Liver (tissue), 9 donors: ENCODE measurements around the gene LRRC2. TPM values are rescaled to one million over a fixed set of nuclear protein-coding genes. Genes with fewer than 3 reads are reported as not detected.
"Not testable (repeated sequence)": the region's sequence is repeated elsewhere in the genome, so short reads cannot be mapped to it uniquely, and the experiment has no call there.

Experiments used
- DNase-seq: peaks from one replicate; pipeline ENCODE4 v3.0.0-alpha.2; 2017; ENCODE audit warnings: low spot score
- H3K27ac ChIP-seq, 2 donors: one replicate each; pipeline ENCODE4 v1.7.0; 2013; ENCODE audit warnings: inconsistent platforms in 2 of 2, low read length in 2 of 2, control low read depth in 1 of 2, low read depth in 1 of 2, mild to moderate bottlenecking in 1 of 2
- H3K27me3 ChIP-seq, 4 donors: one replicate each; pipeline versions ENCODE4 v1.6.1 to v1.7.0; 2013; ENCODE audit warnings: low read length in 3 of 4, inconsistent platforms in 1 of 4, mild to moderate bottlenecking in 1 of 4, moderate library complexity in 1 of 4; ENCODE audit not compliant: control insufficient read depth in 4 of 4, insufficient read depth in 4 of 4
- H3K36me3 ChIP-seq, 4 donors: one replicate each; pipeline versions ENCODE4 v1.6.1 to v1.7.0; 2013; ENCODE audit warnings: low read length in 3 of 4, mild to moderate bottlenecking in 3 of 4, low read depth in 1 of 4, moderate library complexity in 1 of 4; ENCODE audit not compliant: control insufficient read depth in 4 of 4, insufficient read depth in 3 of 4
- H3K4me1 ChIP-seq, 4 donors: one replicate each; pipeline versions ENCODE4 v1.6.1 to v1.7.0; 2013; ENCODE audit warnings: low read length in 3 of 4, mild to moderate bottlenecking in 3 of 4, moderate library complexity in 1 of 4; ENCODE audit not compliant: control insufficient read depth in 4 of 4, insufficient read depth in 4 of 4
- H3K4me3 ChIP-seq, 3 donors: one replicate each; pipeline versions ENCODE4 v1.6.1 to v1.7.0; 2013; ENCODE audit warnings: low read length in 3 of 3, control low read depth in 1 of 3, low read depth in 1 of 3, mild to moderate bottlenecking in 1 of 3
- H3K9ac ChIP-seq, 2 donors: one replicate each; pipeline ENCODE4 v1.7.0; 2013; ENCODE audit warnings: low read length in 2 of 2, mild to moderate bottlenecking in 2 of 2, moderate library complexity in 2 of 2, control low read depth in 1 of 2, low read depth in 1 of 2
- H3K9me3 ChIP-seq, 4 donors: one replicate each; pipeline versions ENCODE4 v1.6.1 to v1.7.0; 2013; ENCODE audit warnings: low read length in 3 of 4; ENCODE audit not compliant: control insufficient read depth in 4 of 4
- FOXA1 ChIP-seq: IDR thresholded peaks from 2 replicates; pipeline ENCODE4 v1.6.1; 2016; ENCODE audit warnings: antibody characterized with exemption
- HNF4A ChIP-seq, 2 donors: conservative IDR thresholded peaks; 2 replicates each; pipeline ENCODE4 v1.6.1; 2016; ENCODE audit warnings: antibody characterized with exemption in 2 of 2, mild to moderate bottlenecking in 2 of 2
- JUND ChIP-seq, 2 donors: IDR thresholded peaks; 2 replicates each; pipeline ENCODE4 v1.6.1; 2016; ENCODE audit warnings: antibody characterized with exemption in 2 of 2
- NR2F2 ChIP-seq: IDR thresholded peaks from 2 replicates; pipeline ENCODE4 v1.6.1; 2016; ENCODE audit warnings: antibody characterized with exemption
- RAD21 ChIP-seq, 2 donors: IDR thresholded peaks; 2 replicates each; pipeline ENCODE4 v1.6.1; 2016; ENCODE audit warnings: antibody characterized with exemption in 2 of 2, mild to moderate bottlenecking in 2 of 2
- RXRA ChIP-seq, 2 donors: IDR thresholded peaks; 2 replicates each; pipeline ENCODE4 v1.6.1; 2017 to 2018; ENCODE audit warnings: antibody characterized with exemption in 2 of 2, mild to moderate bottlenecking in 1 of 2
- SP1 ChIP-seq: IDR thresholded peaks from 2 replicates; pipeline ENCODE4 v1.6.1; 2018; ENCODE audit warnings: antibody characterized with exemption, mild to moderate bottlenecking
- TAF1 ChIP-seq: conservative IDR thresholded peaks from 2 replicates; pipeline ENCODE4 v1.6.1; 2016; ENCODE audit warnings: antibody characterized with exemption, mild to moderate bottlenecking
- YY1 ChIP-seq: IDR thresholded peaks from 2 replicates; pipeline ENCODE4 v1.6.1; 2016; ENCODE audit warnings: antibody characterized with exemption, mild to moderate bottlenecking
- WGBS: extraction: QIAGEN DNeasy Blood & Tissue Kit; methylation state at CpG from one replicate; pipeline ENCODE4 v1.1.7; 2013; 5-methylcytosine and 5-hydroxymethylcytosine counted together
- polyA plus RNA-seq, 2 donors: library from polyadenylated mRNA; stranded (reverse) in 1 of 2; unstranded in 1 of 2; fragments of 200-250 nt in 1 of 2; fragments of >200 nt in 1 of 2; fragmentation: Nextera tagmentation in 1 of 2; extraction: Ambion mirVana in 1 of 2; gene quantifications; one replicate each; pipeline versions ENCODE4 v1.2.1 to v1.2.3, GENCODE V29; 2013 to 2015
- total RNA-seq, 2 donors: library from RNA; depleted of rRNA; stranded (reverse); fragments of >200 nt; gene quantifications; one replicate each; pipeline ENCODE4 v1.2.3, GENCODE V29; 2014
- TF ChIP-seq, protein P1 (sequence below): IDR thresholded peaks from 2 replicates; pipeline ENCODE4 v1.6.1; 2016; ENCODE audit warnings: antibody characterized with exemption
- TF ChIP-seq, protein P2 (sequence below): IDR thresholded peaks from 2 replicates; pipeline ENCODE4 v1.6.1; 2016; ENCODE audit warnings: antibody characterized with exemption, mild to moderate bottlenecking
- TF ChIP-seq, protein P3 (sequence below): fragments of 150-350 bp; IDR thresholded peaks from 2 replicates; pipeline ENCODE4 v1.5.1; 2017; ENCODE audit warnings: improper control_type of control experiment, low read depth, low read length; ENCODE audit not compliant: missing input control
- TF ChIP-seq, protein P4 (sequence below): IDR thresholded peaks from 2 replicates; pipeline ENCODE4 v1.6.1; 2016; ENCODE audit warnings: antibody characterized with exemption
- TF ChIP-seq, protein P5 (sequence below): IDR thresholded peaks from 2 replicates; pipeline ENCODE4 v1.6.1; 2016; ENCODE audit warnings: antibody characterized with exemption
- donor health status: healthy.
- donor health status: healthy.
- donor health status: healthy.
- donor health status: healthy.
- donor health status: healthy.

Gene LRRC2
- total and polyA plus RNA-seq, 4 donors = 0.93 to 7.6 (median 4.2) TPM

DNA sequence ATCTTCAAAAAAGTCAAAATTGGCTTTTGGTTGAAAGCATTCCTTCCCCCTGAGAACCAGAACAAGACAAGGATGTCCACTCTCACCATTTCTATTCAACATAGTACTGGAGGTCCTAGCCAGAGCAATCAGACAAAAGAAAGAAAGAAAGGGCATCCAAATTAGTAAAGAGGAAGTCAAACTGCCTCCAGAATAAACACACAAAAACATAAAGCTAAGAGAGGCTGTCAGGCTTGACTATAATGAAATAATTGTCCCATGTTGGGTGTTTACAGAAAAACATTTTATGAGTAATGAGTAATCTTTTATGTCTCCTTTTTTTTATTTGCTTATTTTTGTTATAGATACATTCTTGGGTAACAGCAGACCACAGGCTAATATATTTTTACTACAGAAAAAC lies 27.9 kb upstream of the LRRC2 start:
- H3K9me3 ChIP-seq = no peaks in the 10 kb centered on the region
- no peak overlapping the region for H3K27ac ChIP-seq
- no peak overlapping the region for H3K4me3 ChIP-seq
- DNase-seq = no peak
- H3K9ac ChIP-seq = no peak overlapping the region
- H3K27me3 ChIP-seq = no peaks in the 10 kb centered on the region
- no peaks in the 10 kb centered on the region for H3K4me1 ChIP-seq
- no peak for TF ChIP-seq YY1
- no peak for TF ChIP-seq JUND (IDR thresholded peaks at IDR 0.05)
- TF ChIP-seq TAF1 = no peak
- no peak for TF ChIP-seq HNF4A (conservative IDR thresholded peaks at IDR 0.05)
- TF ChIP-seq SP1 = no peak
- TF ChIP-seq FOXA1 = no peak
- TF ChIP-seq RXRA (IDR thresholded peaks at IDR 0.05) = no peak
- no peak for TF ChIP-seq RAD21 (IDR thresholded peaks at IDR 0.05)
- TF ChIP-seq, protein P1, sequence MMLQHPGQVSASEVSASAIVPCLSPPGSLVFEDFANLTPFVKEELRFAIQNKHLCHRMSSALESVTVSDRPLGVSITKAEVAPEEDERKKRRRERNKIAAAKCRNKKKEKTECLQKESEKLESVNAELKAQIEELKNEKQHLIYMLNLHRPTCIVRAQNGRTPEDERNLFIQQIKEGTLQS = no peak
- TF ChIP-seq NR2F2 = no peak
- TF ChIP-seq, protein P2, sequence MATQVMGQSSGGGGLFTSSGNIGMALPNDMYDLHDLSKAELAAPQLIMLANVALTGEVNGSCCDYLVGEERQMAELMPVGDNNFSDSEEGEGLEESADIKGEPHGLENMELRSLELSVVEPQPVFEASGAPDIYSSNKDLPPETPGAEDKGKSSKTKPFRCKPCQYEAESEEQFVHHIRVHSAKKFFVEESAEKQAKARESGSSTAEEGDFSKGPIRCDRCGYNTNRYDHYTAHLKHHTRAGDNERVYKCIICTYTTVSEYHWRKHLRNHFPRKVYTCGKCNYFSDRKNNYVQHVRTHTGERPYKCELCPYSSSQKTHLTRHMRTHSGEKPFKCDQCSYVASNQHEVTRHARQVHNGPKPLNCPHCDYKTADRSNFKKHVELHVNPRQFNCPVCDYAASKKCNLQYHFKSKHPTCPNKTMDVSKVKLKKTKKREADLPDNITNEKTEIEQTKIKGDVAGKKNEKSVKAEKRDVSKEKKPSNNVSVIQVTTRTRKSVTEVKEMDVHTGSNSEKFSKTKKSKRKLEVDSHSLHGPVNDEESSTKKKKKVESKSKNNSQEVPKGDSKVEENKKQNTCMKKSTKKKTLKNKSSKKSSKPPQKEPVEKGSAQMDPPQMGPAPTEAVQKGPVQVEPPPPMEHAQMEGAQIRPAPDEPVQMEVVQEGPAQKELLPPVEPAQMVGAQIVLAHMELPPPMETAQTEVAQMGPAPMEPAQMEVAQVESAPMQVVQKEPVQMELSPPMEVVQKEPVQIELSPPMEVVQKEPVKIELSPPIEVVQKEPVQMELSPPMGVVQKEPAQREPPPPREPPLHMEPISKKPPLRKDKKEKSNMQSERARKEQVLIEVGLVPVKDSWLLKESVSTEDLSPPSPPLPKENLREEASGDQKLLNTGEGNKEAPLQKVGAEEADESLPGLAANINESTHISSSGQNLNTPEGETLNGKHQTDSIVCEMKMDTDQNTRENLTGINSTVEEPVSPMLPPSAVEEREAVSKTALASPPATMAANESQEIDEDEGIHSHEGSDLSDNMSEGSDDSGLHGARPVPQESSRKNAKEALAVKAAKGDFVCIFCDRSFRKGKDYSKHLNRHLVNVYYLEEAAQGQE = no peak
- TF ChIP-seq, protein P3, sequence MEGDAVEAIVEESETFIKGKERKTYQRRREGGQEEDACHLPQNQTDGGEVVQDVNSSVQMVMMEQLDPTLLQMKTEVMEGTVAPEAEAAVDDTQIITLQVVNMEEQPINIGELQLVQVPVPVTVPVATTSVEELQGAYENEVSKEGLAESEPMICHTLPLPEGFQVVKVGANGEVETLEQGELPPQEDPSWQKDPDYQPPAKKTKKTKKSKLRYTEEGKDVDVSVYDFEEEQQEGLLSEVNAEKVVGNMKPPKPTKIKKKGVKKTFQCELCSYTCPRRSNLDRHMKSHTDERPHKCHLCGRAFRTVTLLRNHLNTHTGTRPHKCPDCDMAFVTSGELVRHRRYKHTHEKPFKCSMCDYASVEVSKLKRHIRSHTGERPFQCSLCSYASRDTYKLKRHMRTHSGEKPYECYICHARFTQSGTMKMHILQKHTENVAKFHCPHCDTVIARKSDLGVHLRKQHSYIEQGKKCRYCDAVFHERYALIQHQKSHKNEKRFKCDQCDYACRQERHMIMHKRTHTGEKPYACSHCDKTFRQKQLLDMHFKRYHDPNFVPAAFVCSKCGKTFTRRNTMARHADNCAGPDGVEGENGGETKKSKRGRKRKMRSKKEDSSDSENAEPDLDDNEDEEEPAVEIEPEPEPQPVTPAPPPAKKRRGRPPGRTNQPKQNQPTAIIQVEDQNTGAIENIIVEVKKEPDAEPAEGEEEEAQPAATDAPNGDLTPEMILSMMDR = no peak
- TF ChIP-seq, protein P4, sequence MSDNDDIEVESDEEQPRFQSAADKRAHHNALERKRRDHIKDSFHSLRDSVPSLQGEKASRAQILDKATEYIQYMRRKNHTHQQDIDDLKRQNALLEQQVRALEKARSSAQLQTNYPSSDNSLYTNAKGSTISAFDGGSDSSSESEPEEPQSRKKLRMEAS = no peak
- no peaks in the 10 kb centered on the region for H3K36me3 ChIP-seq

DNA sequence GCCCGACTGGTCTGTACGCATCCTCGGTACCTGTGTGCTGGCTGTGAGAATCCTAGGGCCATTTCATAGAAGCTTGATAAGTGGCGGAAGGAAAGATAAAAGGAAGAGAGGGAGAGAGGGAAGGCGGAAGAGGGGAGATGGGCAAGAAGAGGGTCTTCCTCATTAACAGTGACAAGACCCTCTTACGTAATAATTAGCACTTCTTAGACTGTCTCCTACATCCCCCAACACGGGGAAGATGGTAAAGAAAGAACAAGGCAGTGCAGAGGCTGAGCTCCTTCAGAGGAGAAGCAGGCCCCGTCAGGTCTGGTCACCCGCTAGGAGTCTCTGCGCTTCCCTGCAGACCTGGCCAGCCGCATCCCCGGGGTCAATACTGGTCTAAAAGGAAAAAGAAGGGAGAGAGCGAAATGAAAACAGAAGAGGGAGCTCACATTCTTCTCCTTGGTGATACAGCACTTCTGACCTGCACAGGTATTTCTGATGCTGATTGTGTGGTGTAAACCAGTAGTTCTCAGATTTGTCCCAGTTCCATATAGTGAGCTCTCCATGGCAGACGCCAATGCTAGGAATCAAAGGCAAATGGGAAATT lies 27.3 kb upstream of the LRRC2 start:
- no peak for DNase-seq
- TF ChIP-seq, protein P5, sequence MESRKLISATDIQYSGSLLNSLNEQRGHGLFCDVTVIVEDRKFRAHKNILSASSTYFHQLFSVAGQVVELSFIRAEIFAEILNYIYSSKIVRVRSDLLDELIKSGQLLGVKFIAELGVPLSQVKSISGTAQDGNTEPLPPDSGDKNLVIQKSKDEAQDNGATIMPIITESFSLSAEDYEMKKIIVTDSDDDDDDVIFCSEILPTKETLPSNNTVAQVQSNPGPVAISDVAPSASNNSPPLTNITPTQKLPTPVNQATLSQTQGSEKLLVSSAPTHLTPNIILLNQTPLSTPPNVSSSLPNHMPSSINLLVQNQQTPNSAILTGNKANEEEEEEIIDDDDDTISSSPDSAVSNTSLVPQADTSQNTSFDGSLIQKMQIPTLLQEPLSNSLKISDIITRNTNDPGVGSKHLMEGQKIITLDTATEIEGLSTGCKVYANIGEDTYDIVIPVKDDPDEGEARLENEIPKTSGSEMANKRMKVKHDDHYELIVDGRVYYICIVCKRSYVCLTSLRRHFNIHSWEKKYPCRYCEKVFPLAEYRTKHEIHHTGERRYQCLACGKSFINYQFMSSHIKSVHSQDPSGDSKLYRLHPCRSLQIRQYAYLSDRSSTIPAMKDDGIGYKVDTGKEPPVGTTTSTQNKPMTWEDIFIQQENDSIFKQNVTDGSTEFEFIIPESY = no peak
- peak in 1 of 2 donors; percentile 27 for TF ChIP-seq RAD21 (IDR thresholded peaks at IDR 0.05)

DNA sequence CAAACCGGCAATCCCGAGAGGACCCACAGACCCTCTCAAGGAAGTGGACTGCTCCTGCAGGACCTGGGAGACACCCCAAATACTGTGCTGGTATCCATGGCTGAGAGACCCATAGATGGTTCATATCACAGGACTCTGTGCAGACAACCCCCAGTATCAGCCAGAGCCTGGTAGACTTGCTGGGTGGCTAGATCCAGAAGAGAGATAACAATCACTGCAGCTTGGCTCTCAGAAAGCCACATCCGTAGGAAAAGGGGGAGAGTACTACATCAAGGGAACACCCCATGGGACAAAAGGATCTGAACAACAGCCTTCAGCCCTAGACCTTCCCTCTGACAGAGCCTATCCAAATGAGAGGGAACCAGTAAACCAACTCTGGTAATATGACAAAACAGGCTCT lies 21.2 kb upstream of the LRRC2 start:
- WGBS = 90% methylated on average over 3 of the region's 3 CpGs
- not testable (repeated sequence) for H3K9me3 ChIP-seq, DNase-seq, H3K9ac ChIP-seq, H3K4me3 ChIP-seq, H3K36me3 ChIP-seq, H3K27me3 ChIP-seq, H3K27ac ChIP-seq
- peaks cover 10 to 42% (median 31%) of the 10 kb centered on the region in 4 donors for H3K4me1 ChIP-seq

More for the DNA sequence above, 27.3 kb upstream of the LRRC2 start:
- Histone ChIP-seq H3K4me1 (no peaks in the 10 kb centered on the region), H3K9me3 (no peaks in the 10 kb centered on the region), H3K36me3 (no peaks in the 10 kb centered on the region), H3K4me3 (no peak overlapping the region), H3K27me3 (no peaks in the 10 kb centered on the region), H3K9ac (no peak overlapping the region), H3K27ac (no peak overlapping the region)
- 85% methylated on average over 14 of the region's 14 CpGs for WGBS
